Activated naive CD4-positive, alpha-beta T cell treated with anti-CD3 and anti-CD28 coated beads, Interleukin-2, amount 10 ng/mL, durations not matched to agents 7 days and 5 days (primary cell): ENCODE results near the gene MYPN.
A peak's percentile ranks its signal among the peaks of the same experiment; 100 is the strongest.
"Not testable (repeated sequence)": the region's sequence is repeated elsewhere in the genome, so short reads cannot be mapped to it uniquely, and the experiment has no call there.

Source experiments
- CTCF ChIA-PET: fragments of 350-600 bp; sonication (Branson Sonifier 250); formaldehyde crosslinking; loops from one replicate; lab custom pipeline; 2021; ENCODE audit warnings: antibody characterized with exemption; lab: Charles Lee
- DNase-seq: peaks from one replicate; pipeline ENCODE4 v3.0.0-alpha.2; 2020
- H3K27ac Mint-ChIP-seq: one replicate; pipeline ENCODE4 v1.8.0; 2021; ENCODE audit warnings: mild to moderate bottlenecking, moderate library complexity, mixed read lengths
- H3K27me3 Mint-ChIP-seq: one replicate; pipeline ENCODE4 v1.8.0; 2021; ENCODE audit warnings: mild to moderate bottlenecking, mixed read lengths
- H3K36me3 Mint-ChIP-seq: one replicate; pipeline ENCODE4 v1.8.0; 2021; ENCODE audit warnings: mixed read lengths
- H3K4me1 Mint-ChIP-seq: one replicate; pipeline ENCODE4 v1.8.0; 2021; ENCODE audit warnings: mixed read lengths
- H3K4me3 Mint-ChIP-seq: one replicate; pipeline ENCODE4 v1.8.0; 2021; ENCODE audit warnings: mild to moderate bottlenecking, moderate library complexity, mixed read lengths
- H3K9me3 Mint-ChIP-seq: one replicate; pipeline ENCODE4 v1.8.0; 2021; ENCODE audit warnings: mixed read lengths

MYPN gene

GRCh38 chr10:68154211-68154497, 44.9 kb downstream of the MYPN start:
- no peak overlapping the region for H3K4me3 Mint-ChIP-seq
- CTCF ChIA-PET: interaction anchor here (1.0 to 7.1 kb wide), 3 partner anchors 298 to 366 kb away, joined by 5 to 76 read pairs (median 7); no protein-coding TSS in a partner anchor
- no peaks in the 10 kb centered on the region for H3K36me3 Mint-ChIP-seq
- H3K4me1 Mint-ChIP-seq: no peaks in the 10 kb centered on the region
- no peak overlapping the region for H3K27ac Mint-ChIP-seq
- H3K27me3 Mint-ChIP-seq: no peaks in the 10 kb centered on the region
- no peaks in the 10 kb centered on the region for H3K9me3 Mint-ChIP-seq
- DNase-seq: no peak

GRCh38 chr10:68155615-68156210, 46.4 kb downstream of the MYPN start:
- H3K36me3 Mint-ChIP-seq: no peaks in the 10 kb centered on the region
- no peaks in the 10 kb centered on the region for H3K9me3 Mint-ChIP-seq
- CTCF ChIA-PET: interaction anchor here (0.8 to 8.1 kb wide), 16 partner anchors 24 to 458 kb away, joined by 3 to 84 read pairs (median 4); no protein-coding TSS in a partner anchor
- peaks cover 3% of the 10 kb centered on the region for H3K27me3 Mint-ChIP-seq
- H3K27ac Mint-ChIP-seq: no peak overlapping the region
- H3K4me1 Mint-ChIP-seq: no peaks in the 10 kb centered on the region
- DNase-seq: no peak
- no peak overlapping the region for H3K4me3 Mint-ChIP-seq

- no peak overlapping the region for H3K4me3 Mint-ChIP-seq
- H3K27ac Mint-ChIP-seq: no peak overlapping the region
- CTCF ChIA-PET: interaction anchor here (0.6 to 8.1 kb wide), 20 partner anchors 10 to 459 kb away, joined by 3 to 84 read pairs (median 4); no protein-coding TSS in a partner anchor
- H3K27me3 Mint-ChIP-seq: peaks cover 3% of the 10 kb centered on the region
- no peaks in the 10 kb centered on the region for H3K4me1 Mint-ChIP-seq
- peak; percentile 75 for DNase-seq
- no peaks in the 10 kb centered on the region for H3K36me3 Mint-ChIP-seq
- H3K9me3 Mint-ChIP-seq: no peaks in the 10 kb centered on the region
These were observed 47.3 kb downstream of the MYPN start for GRCh38 chr10:68156373-68157185.

GRCh38 chr10:68157522-68157921, 48.2 kb downstream of the MYPN start:
- not testable (repeated sequence) for H3K36me3 Mint-ChIP-seq, H3K27me3 Mint-ChIP-seq, DNase-seq, H3K27ac Mint-ChIP-seq, H3K9me3 Mint-ChIP-seq, H3K4me3 Mint-ChIP-seq, H3K4me1 Mint-ChIP-seq
- CTCF ChIA-PET: interaction anchor here (0.8 to 8.1 kb wide), 10 partner anchors 11 to 374 kb away, joined by 3 to 84 read pairs (median 4); no protein-coding TSS in a partner anchor

GRCh38 chr10:68158031-68158430, 48.7 kb downstream of the MYPN start:
- H3K27ac Mint-ChIP-seq: no peak overlapping the region
- no peak for DNase-seq
- H3K4me1 Mint-ChIP-seq: no peaks in the 10 kb centered on the region
- H3K9me3 Mint-ChIP-seq: no peaks in the 10 kb centered on the region
- no peak overlapping the region for H3K4me3 Mint-ChIP-seq
- H3K36me3 Mint-ChIP-seq: no peaks in the 10 kb centered on the region
- CTCF ChIA-PET: interaction anchor here (0.9 to 8.1 kb wide), 9 partner anchors 12 to 374 kb away, joined by 3 to 84 read pairs (median 4); no protein-coding TSS in a partner anchor
- H3K27me3 Mint-ChIP-seq: peaks cover 3% of the 10 kb centered on the region

GRCh38 chr10:68163735-68164134, 54.4 kb downstream of the MYPN start:
- Mint-ChIP-seq H3K4me1 (no peaks in the 10 kb centered on the region), H3K36me3 (no peaks in the 10 kb centered on the region), H3K9me3 (no peaks in the 10 kb centered on the region), H3K27me3 (peaks cover 13% of the 10 kb centered on the region), H3K27ac (no peak overlapping the region), H3K4me3 (no peak overlapping the region)
- no peak for DNase-seq
- CTCF ChIA-PET: interaction anchor here (0.6 to 1.2 kb wide), 2 partner anchors 139 to 375 kb away, joined by 3 read pairs; no protein-coding TSS in a partner anchor

- Mint-ChIP-seq H3K27ac (no peak overlapping the region), H3K27me3 (peaks cover 14% of the 10 kb centered on the region)
- DNase-seq: no peak
These were observed 56.4 kb downstream of the MYPN start for GRCh38 chr10:68165643-68166042.

GRCh38 chr10:68166871-68167585, 57.7 kb downstream of the MYPN start:
- Mint-ChIP-seq H3K27me3 (peaks cover 14% of the 10 kb centered on the region), H3K4me1 (no peaks in the 10 kb centered on the region)

More at GRCh38 chr10:68165643-68166042, 56.4 kb downstream of the MYPN start:
- Mint-ChIP-seq H3K4me3 (no peak overlapping the region), H3K36me3 (no peaks in the 10 kb centered on the region), H3K4me1 (no peaks in the 10 kb centered on the region), H3K9me3 (no peaks in the 10 kb centered on the region)
- CTCF ChIA-PET: interaction anchor here (0.6 to 1.0 kb wide), 2 partner anchors 13 to 48 kb away, joined by 3 to 4 read pairs; no protein-coding TSS in a partner anchor

GRCh38 chr10:68167586-68168189, 58.4 kb downstream of the MYPN start:
- Mint-ChIP-seq H3K27ac (no peak overlapping the region), H3K27me3 (peaks cover 14% of the 10 kb centered on the region), H3K9me3 (no peaks in the 10 kb centered on the region), H3K4me1 (no peaks in the 10 kb centered on the region), H3K36me3 (no peaks in the 10 kb centered on the region), H3K4me3 (no peak overlapping the region)
- DNase-seq: no peak
- CTCF ChIA-PET: no interaction called here

More at GRCh38 chr10:68166871-68167585, 57.7 kb downstream of the MYPN start:
- no peaks in the 10 kb centered on the region for H3K9me3 Mint-ChIP-seq
- no peak overlapping the region for H3K27ac Mint-ChIP-seq
- no peak for DNase-seq
- H3K36me3 Mint-ChIP-seq: no peaks in the 10 kb centered on the region
- CTCF ChIA-PET: interaction anchor here (0.9 kb wide), 1 partner anchor 10 kb away, joined by 3 read pairs; no protein-coding TSS in a partner anchor
- H3K4me3 Mint-ChIP-seq: no peak overlapping the region

GRCh38 chr10:68171539-68172080, 62.3 kb downstream of the MYPN start:
- no peak overlapping the region for H3K4me3 Mint-ChIP-seq
- CTCF ChIA-PET: no interaction called here
- H3K27me3 Mint-ChIP-seq: peaks cover 8% of the 10 kb centered on the region
- H3K9me3 Mint-ChIP-seq: no peaks in the 10 kb centered on the region
- DNase-seq: no peak
- H3K27ac Mint-ChIP-seq: no peak overlapping the region
- no peaks in the 10 kb centered on the region for H3K36me3 Mint-ChIP-seq
- H3K4me1 Mint-ChIP-seq: no peaks in the 10 kb centered on the region

- Mint-ChIP-seq H3K9me3 (no peaks in the 10 kb centered on the region), H3K27me3 (peaks cover 8% of the 10 kb centered on the region), H3K4me1 (no peaks in the 10 kb centered on the region), H3K27ac (no peak overlapping the region), H3K4me3 (no peak overlapping the region), H3K36me3 (no peaks in the 10 kb centered on the region)
- no peak for DNase-seq
- CTCF ChIA-PET: no interaction called here
These were observed 63.0 kb downstream of the MYPN start for GRCh38 chr10:68172324-68172723.

GRCh38 chr10:68175949-68176348, 66.7 kb downstream of the MYPN start:
- H3K4me1 Mint-ChIP-seq: no peaks in the 10 kb centered on the region
- no peak for DNase-seq
- H3K4me3 Mint-ChIP-seq: no peak overlapping the region
- no peaks in the 10 kb centered on the region for H3K36me3 Mint-ChIP-seq
- no peaks in the 10 kb centered on the region for H3K27me3 Mint-ChIP-seq
- H3K9me3 Mint-ChIP-seq: no peaks in the 10 kb centered on the region
- H3K27ac Mint-ChIP-seq: no peak overlapping the region
- CTCF ChIA-PET: no interaction called here

GRCh38 chr10:68176797-68177196, 67.5 kb downstream of the MYPN start:
- CTCF ChIA-PET: no interaction called here
- Mint-ChIP-seq H3K4me3 (no peak overlapping the region), H3K36me3 (no peaks in the 10 kb centered on the region), H3K27me3 (no peaks in the 10 kb centered on the region), H3K4me1 (no peaks in the 10 kb centered on the region), H3K9me3 (no peaks in the 10 kb centered on the region), H3K27ac (no peak overlapping the region)
- DNase-seq: no peak
